Measurements from ENCODE around the gene GK. TPM values are rescaled to one million over a fixed set of nuclear protein-coding genes. Genes with fewer than 3 reads are reported as not detected.

GK gene
- total RNA-seq, 3 donors from 2014 or later, result 25.3 to 53.5 (median 32.2) TPM

DNA sequence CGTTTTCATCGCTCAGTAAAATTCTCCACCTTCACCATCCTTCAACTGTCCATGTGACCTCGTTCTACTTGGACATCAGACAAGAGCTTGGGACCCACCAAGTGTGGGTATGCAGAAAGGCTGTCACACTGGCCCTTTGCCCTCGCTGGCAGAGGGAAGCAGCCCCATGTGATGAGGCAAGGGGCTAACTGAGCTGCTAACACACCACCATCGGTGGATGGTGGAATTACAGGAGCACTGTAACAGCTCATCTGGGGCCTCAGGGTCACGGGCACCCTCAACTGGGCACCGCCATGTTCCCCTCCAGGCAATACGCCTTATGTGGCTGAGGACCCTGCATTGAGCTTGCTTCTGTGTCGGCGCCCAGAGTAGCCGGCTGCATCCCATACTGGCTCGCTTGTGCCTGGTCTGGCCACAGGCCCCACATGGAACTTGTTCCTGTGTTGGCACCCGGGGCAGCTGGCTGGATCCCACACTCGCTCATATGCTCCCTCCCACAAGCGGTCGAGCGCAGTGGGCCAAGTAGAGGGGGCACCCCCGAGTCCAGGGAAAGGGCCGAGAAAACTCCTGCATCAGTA is 126.3 kb downstream of the GK start:
- TF ChIP-seq, protein P1, sequence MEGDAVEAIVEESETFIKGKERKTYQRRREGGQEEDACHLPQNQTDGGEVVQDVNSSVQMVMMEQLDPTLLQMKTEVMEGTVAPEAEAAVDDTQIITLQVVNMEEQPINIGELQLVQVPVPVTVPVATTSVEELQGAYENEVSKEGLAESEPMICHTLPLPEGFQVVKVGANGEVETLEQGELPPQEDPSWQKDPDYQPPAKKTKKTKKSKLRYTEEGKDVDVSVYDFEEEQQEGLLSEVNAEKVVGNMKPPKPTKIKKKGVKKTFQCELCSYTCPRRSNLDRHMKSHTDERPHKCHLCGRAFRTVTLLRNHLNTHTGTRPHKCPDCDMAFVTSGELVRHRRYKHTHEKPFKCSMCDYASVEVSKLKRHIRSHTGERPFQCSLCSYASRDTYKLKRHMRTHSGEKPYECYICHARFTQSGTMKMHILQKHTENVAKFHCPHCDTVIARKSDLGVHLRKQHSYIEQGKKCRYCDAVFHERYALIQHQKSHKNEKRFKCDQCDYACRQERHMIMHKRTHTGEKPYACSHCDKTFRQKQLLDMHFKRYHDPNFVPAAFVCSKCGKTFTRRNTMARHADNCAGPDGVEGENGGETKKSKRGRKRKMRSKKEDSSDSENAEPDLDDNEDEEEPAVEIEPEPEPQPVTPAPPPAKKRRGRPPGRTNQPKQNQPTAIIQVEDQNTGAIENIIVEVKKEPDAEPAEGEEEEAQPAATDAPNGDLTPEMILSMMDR (IDR thresholded peaks at IDR 0.05), result no peak
- intact Hi-C loops (cut with DNase I, micrococcal nuclease), result loop anchor here in 1 of 2 donors (10.0 kb wide), 1 partner anchor 205 kb away; no protein-coding TSS in a partner anchor
- Histone ChIP-seq H3K4me1 (ENCODE audit: low read depth) (no peaks in the 10 kb centered on the region), H3K4me3 (no peak overlapping the region), H3K9me3 (no peaks in the 10 kb centered on the region), H3K36me3 (ENCODE audit: low read depth) (no peaks in the 10 kb centered on the region)
- ATAC-seq (no peak), DNase-seq (no peak)

Other genes with a start within 250 kb of the GK start
- 1 to 10 TPM in 2 of 3 donors, under 1 TPM in 1; 0.67 to 1.1 (median 1.1) TPM for gene TASL, start 75.7 kb upstream of the GK start, total RNA-seq
- 10 to 100 TPM; 18.6 to 20.7 (median 20.1) TPM for gene TAB3, start 235.8 kb downstream of the GK start, total RNA-seq